ENCODE data around the gene OCA2.

Gene OCA2

GRCh38 chr15:27792756-27793264, 306.3 kb downstream of the OCA2 start:
- no peaks in the 10 kb centered on the region for H3K36me3 ChIP-seq (ENCODE audit: insufficient read depth, low read length)
- no peak overlapping the region for H3K4me2 ChIP-seq (ENCODE audit: low read length)
- no peaks in the 10 kb centered on the region for H4K20me1 ChIP-seq (ENCODE audit: insufficient read depth, low read length)
- H3K27me3 ChIP-seq (ENCODE audit: insufficient read depth, low read length): 0 out of 2 replicates have a peak, but pooled peaks cover 2% of the 10 kb centered on the region
- H3K27ac ChIP-seq (ENCODE audit: low read depth, low read length, poor library complexity, severe bottlenecking): no peak overlapping the region
- TF ChIP-seq, protein P1, sequence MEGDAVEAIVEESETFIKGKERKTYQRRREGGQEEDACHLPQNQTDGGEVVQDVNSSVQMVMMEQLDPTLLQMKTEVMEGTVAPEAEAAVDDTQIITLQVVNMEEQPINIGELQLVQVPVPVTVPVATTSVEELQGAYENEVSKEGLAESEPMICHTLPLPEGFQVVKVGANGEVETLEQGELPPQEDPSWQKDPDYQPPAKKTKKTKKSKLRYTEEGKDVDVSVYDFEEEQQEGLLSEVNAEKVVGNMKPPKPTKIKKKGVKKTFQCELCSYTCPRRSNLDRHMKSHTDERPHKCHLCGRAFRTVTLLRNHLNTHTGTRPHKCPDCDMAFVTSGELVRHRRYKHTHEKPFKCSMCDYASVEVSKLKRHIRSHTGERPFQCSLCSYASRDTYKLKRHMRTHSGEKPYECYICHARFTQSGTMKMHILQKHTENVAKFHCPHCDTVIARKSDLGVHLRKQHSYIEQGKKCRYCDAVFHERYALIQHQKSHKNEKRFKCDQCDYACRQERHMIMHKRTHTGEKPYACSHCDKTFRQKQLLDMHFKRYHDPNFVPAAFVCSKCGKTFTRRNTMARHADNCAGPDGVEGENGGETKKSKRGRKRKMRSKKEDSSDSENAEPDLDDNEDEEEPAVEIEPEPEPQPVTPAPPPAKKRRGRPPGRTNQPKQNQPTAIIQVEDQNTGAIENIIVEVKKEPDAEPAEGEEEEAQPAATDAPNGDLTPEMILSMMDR (IDR thresholded peaks at IDR 0.05; ENCODE audit: low read length): no peak
- no peak for TF ChIP-seq EZH2 (IDR thresholded peaks at IDR 0.05; ENCODE audit: borderline replicate concordance, low read length)
- H3K9me3 ChIP-seq (ENCODE audit: low read length): no peaks in the 10 kb centered on the region
- no peaks in the 10 kb centered on the region for H3F3A ChIP-seq (ENCODE audit: insufficient read depth, low read length)
- no peaks in the 10 kb centered on the region for H3K9me2 ChIP-seq (ENCODE audit: low read depth, low read length)
- H3K9ac ChIP-seq (ENCODE audit: low read length): no peak overlapping the region
- H2AFZ ChIP-seq (ENCODE audit: low read length): no peak overlapping the region
- no peaks in the 10 kb centered on the region for H3K4me1 ChIP-seq (ENCODE audit: insufficient read depth, low read length, severe bottlenecking)
- no peaks in the 10 kb centered on the region for H3K79me2 ChIP-seq (ENCODE audit: insufficient read depth, low read length)
- H3K4me3 ChIP-seq (ENCODE audit: low read depth, low read length, poor library complexity, severe bottlenecking): no peak overlapping the region

DNA sequence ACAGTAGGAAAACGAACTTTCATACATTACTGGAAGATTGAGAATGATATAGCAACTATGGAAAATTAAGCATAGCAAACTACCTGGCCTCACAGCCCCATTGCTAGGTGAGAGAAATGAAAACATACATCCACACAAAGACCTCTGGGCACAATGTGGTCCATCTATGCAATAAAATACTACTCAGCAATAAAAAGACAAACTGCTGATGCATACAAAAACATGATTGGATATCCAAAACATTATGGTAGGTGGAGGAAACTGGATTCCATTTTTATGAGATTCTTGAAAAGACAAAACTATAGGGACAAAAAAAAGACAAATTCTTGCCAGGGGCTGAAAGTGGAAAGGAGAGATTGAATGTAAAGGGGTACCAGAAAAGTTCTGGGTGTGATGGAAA, 308.8 kb downstream of the OCA2 start:
- no peaks in the 10 kb centered on the region for H3K9me2 ChIP-seq (ENCODE audit: low read depth, low read length)
- no peaks in the 10 kb centered on the region for H3K79me2 ChIP-seq (ENCODE audit: insufficient read depth, low read length)
- H3K27me3 ChIP-seq (ENCODE audit: insufficient read depth, low read length): no peaks in the 10 kb centered on the region
- H2AFZ ChIP-seq (ENCODE audit: low read length): no peak overlapping the region
- H3K27ac ChIP-seq (ENCODE audit: low read depth, low read length, poor library complexity, severe bottlenecking): no peak overlapping the region
- H3K4me2 ChIP-seq (ENCODE audit: low read length): no peak overlapping the region
- no peak overlapping the region for H3K9ac ChIP-seq (ENCODE audit: low read length)
- no peaks in the 10 kb centered on the region for H4K20me1 ChIP-seq (ENCODE audit: insufficient read depth, low read length)
- H3K36me3 ChIP-seq (ENCODE audit: insufficient read depth, low read length): no peaks in the 10 kb centered on the region
- TF ChIP-seq, protein P1 (IDR thresholded peaks at IDR 0.05; ENCODE audit: low read length): no peak
- TF ChIP-seq EZH2 (IDR thresholded peaks at IDR 0.05; ENCODE audit: borderline replicate concordance, low read length): no peak
- no peaks in the 10 kb centered on the region for H3F3A ChIP-seq (ENCODE audit: insufficient read depth, low read length)
- no peak overlapping the region for H3K4me3 ChIP-seq (ENCODE audit: low read depth, low read length, poor library complexity, severe bottlenecking)
- H3K4me1 ChIP-seq (ENCODE audit: insufficient read depth, low read length, severe bottlenecking): no peaks in the 10 kb centered on the region
- no peaks in the 10 kb centered on the region for H3K9me3 ChIP-seq (ENCODE audit: low read length)

GRCh38 chr15:27787931-27788330, 311.2 kb downstream of the OCA2 start:
- H3K27ac ChIP-seq (ENCODE audit: low read depth, low read length, poor library complexity, severe bottlenecking): no peak overlapping the region
- TF ChIP-seq EZH2 (IDR thresholded peaks at IDR 0.05; ENCODE audit: borderline replicate concordance, low read length): no peak
- TF ChIP-seq, protein P1 (IDR thresholded peaks at IDR 0.05; ENCODE audit: low read length): no peak
- no peak overlapping the region for H3K4me3 ChIP-seq (ENCODE audit: low read depth, low read length, poor library complexity, severe bottlenecking)
- H3K36me3 ChIP-seq (ENCODE audit: insufficient read depth, low read length): no peaks in the 10 kb centered on the region
- H3K79me2 ChIP-seq (ENCODE audit: insufficient read depth, low read length): no peaks in the 10 kb centered on the region
- no peaks in the 10 kb centered on the region for H3K4me1 ChIP-seq (ENCODE audit: insufficient read depth, low read length, severe bottlenecking)
- no peak overlapping the region for H2AFZ ChIP-seq (ENCODE audit: low read length)
- no peaks in the 10 kb centered on the region for H4K20me1 ChIP-seq (ENCODE audit: insufficient read depth, low read length)
- no peaks in the 10 kb centered on the region for H3K9me3 ChIP-seq (ENCODE audit: low read length)
- no peak overlapping the region for H3K4me2 ChIP-seq (ENCODE audit: low read length)
- H3K9ac ChIP-seq (ENCODE audit: low read length): no peak overlapping the region
- H3K27me3 ChIP-seq (ENCODE audit: insufficient read depth, low read length): no peaks in the 10 kb centered on the region
- no peaks in the 10 kb centered on the region for H3F3A ChIP-seq (ENCODE audit: insufficient read depth, low read length)
- H3K9me2 ChIP-seq (ENCODE audit: low read depth, low read length): no peaks in the 10 kb centered on the region
